Astrocyte (in vitro differentiated cells and primary cell): Measurements from ENCODE around the gene NKD1. TPM values are rescaled to one million over a fixed set of nuclear protein-coding genes. Genes with fewer than 3 reads are reported as not detected.

ENCODE experiments used
- DNase-seq: peaks from one replicate; pipeline ENCODE4 v3.0.0-alpha.2; 2010; ENCODE audit warnings: low read depth
- FAIRE-seq: peaks from 2 replicates; lab custom pipeline; 2011; peaks lifted over from hg19 to GRCh38; lab: Jason Lieb, UNC
- H2AFZ ChIP-seq: 2 replicates; pipeline ENCODE4 v1.6.0; 2012; ENCODE audit warnings: low read depth, low read length, inconsistent platforms
- H3K27ac ChIP-seq: 2 replicates; pipeline ENCODE4 v1.5.1; 2011; ENCODE audit warnings: low read depth, low read length, inconsistent platforms
- H3K27me3 ChIP-seq: 2 replicates; pipeline ENCODE4 v1.6.0; 2011; ENCODE audit warnings: low read length, inconsistent platforms; ENCODE audit not compliant: insufficient read depth
- H3K36me3 ChIP-seq: 2 replicates; pipeline ENCODE4 v1.5.1; 2011; ENCODE audit warnings: low read length, inconsistent platforms; ENCODE audit not compliant: insufficient read depth
- H3K4me1 ChIP-seq: 2 replicates; pipeline ENCODE4 v1.5.1; 2011; ENCODE audit warnings: low read length, inconsistent platforms; ENCODE audit not compliant: insufficient read depth
- H3K4me2 ChIP-seq: 2 replicates; pipeline ENCODE4 v1.6.0; 2012; ENCODE audit warnings: low read length, inconsistent platforms
- H3K4me3 ChIP-seq: 2 replicates; pipeline ENCODE4 v1.5.1; 2011; ENCODE audit warnings: low read depth, mild to moderate bottlenecking, low read length, inconsistent platforms; ENCODE audit not compliant: insufficient read depth
- H3K79me2 ChIP-seq: 2 replicates; pipeline ENCODE4 v1.6.0; 2012; ENCODE audit warnings: mild to moderate bottlenecking, low read length, inconsistent platforms; ENCODE audit not compliant: insufficient read depth
- H3K9ac ChIP-seq: 2 replicates; pipeline ENCODE4 v1.6.0; 2012; ENCODE audit warnings: mild to moderate bottlenecking, low read length, inconsistent platforms
- H3K9me3 ChIP-seq: 2 replicates; pipeline ENCODE4 v1.5.1; 2012; ENCODE audit warnings: low read depth, mild to moderate bottlenecking, low read length, inconsistent platforms; ENCODE audit not compliant: insufficient read depth
- H4K20me1 ChIP-seq: 2 replicates; pipeline ENCODE4 v1.6.0; 2012; ENCODE audit warnings: low read length, inconsistent platforms; ENCODE audit not compliant: insufficient read depth
- H3K27ac Mint-ChIP-seq: one replicate; pipeline ENCODE4 v1.8.0; 2021; ENCODE audit warnings: mild to moderate bottlenecking, mixed read lengths; ENCODE audit not compliant: unreplicated experiment
- H3K27me3 Mint-ChIP-seq: one replicate; pipeline ENCODE4 v1.8.0; 2021; ENCODE audit warnings: low read depth, mixed read lengths; ENCODE audit not compliant: unreplicated experiment
- H3K36me3 Mint-ChIP-seq: one replicate; pipeline ENCODE4 v1.8.0; 2021; ENCODE audit warnings: low read depth, mixed read lengths; ENCODE audit not compliant: unreplicated experiment
- H3K4me1 Mint-ChIP-seq: one replicate; pipeline ENCODE4 v1.8.0; 2021; ENCODE audit warnings: low read depth, mixed read lengths; ENCODE audit not compliant: unreplicated experiment
- H3K4me3 Mint-ChIP-seq: one replicate; pipeline ENCODE4 v1.8.0; 2021; ENCODE audit warnings: mild to moderate bottlenecking, moderate library complexity, mixed read lengths; ENCODE audit not compliant: unreplicated experiment
- H3K9me3 Mint-ChIP-seq: one replicate; pipeline ENCODE4 v1.8.0; 2021; ENCODE audit warnings: mild to moderate bottlenecking, mixed read lengths; ENCODE audit not compliant: unreplicated experiment
- EZH2 ChIP-seq: IDR thresholded peaks from 2 replicates; pipeline ENCODE4 v1.6.1; 2012; ENCODE audit warnings: mild to moderate bottlenecking, low read length, inconsistent platforms; ENCODE audit not compliant: insufficient read depth
- total RNA-seq: library from RNA; stranded (reverse); gene quantifications from 2 replicates; pipeline ENCODE4 v1.2.1, GENCODE V29; 2021
- TF ChIP-seq, protein P1 (sequence below): IDR thresholded peaks from 2 replicates; pipeline ENCODE4 v1.5.1; 2011; ENCODE audit warnings: low read depth, mild to moderate bottlenecking, inconsistent platforms, low read length, moderate library complexity; ENCODE audit not compliant: insufficient read depth

NKD1 gene
- total RNA-seq, 1 donor from 2014 or later, result 9.1 TPM

DNA sequence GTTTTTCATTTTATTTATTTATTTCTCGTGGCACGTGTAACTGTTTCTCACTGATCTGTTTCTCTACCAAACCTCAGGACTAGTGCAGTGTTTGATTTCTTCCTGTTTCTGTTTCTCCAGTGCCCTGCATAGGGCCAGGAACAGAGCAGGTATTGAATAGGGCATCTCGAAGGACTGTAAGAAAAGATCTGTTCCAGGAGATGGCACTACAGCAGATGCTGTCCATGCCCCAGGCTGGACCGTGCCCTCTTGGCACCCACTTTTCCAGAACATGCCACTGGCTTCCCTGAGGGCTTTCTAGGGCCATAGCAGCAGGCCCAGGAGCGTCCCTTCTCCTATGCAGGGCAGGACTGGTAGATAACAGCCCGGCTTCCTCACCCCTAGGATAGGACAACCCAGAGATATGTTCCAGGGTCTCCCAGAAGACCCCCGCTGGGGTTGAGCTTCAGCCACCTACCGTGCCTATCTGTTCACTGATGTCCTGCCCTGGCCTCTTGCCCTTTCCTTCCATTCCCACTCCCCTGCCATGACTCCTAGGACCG lies 128.6 kb downstream of the NKD1 start:
- no peak overlapping the region for H3K27ac ChIP-seq
- H3K4me1 Mint-ChIP-seq, result no peaks in the 10 kb centered on the region

DNA sequence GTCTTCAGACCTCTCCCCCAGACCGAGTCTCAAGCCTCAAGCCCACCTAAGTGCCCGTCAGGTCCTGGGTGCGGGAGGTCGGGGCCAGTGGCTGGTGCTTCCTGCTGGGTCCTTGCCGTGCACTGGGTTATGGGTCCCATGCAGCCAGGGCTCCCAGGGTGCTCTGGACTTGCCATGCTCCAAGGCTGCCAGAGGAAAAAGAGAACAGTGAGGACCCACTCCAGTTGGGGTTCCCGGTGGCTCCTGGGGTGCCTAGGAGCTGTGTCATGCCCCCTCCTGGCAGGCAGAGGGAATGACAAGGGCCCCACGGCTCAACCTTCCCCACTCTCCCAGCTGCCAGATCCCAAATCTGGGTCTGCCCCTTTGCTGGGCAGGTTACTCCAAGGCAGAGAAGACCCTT lies 129.2 kb downstream of the NKD1 start:
- Histone ChIP-seq H3K79me2 (no peaks in the 10 kb centered on the region), H3K36me3 (no peaks in the 10 kb centered on the region), H3K27ac (no peak overlapping the region), H3K27me3 (no peaks in the 10 kb centered on the region), H3K4me2 (no peak overlapping the region), H3K9ac (no peak overlapping the region), H3K4me3 (no peak overlapping the region), H3K4me1 (no peaks in the 10 kb centered on the region), H4K20me1 (no peaks in the 10 kb centered on the region), H2AFZ (no peak overlapping the region), H3K9me3 (peaks cover 4% of the 10 kb centered on the region)
- Mint-ChIP-seq H3K36me3 (no peaks in the 10 kb centered on the region), H3K9me3 (peaks cover 10% of the 10 kb centered on the region), H3K27ac (no peak overlapping the region), H3K27me3 (peaks cover 8% of the 10 kb centered on the region), H3K4me3 (no peak overlapping the region), H3K4me1 (no peaks in the 10 kb centered on the region)
- TF ChIP-seq, protein P1, sequence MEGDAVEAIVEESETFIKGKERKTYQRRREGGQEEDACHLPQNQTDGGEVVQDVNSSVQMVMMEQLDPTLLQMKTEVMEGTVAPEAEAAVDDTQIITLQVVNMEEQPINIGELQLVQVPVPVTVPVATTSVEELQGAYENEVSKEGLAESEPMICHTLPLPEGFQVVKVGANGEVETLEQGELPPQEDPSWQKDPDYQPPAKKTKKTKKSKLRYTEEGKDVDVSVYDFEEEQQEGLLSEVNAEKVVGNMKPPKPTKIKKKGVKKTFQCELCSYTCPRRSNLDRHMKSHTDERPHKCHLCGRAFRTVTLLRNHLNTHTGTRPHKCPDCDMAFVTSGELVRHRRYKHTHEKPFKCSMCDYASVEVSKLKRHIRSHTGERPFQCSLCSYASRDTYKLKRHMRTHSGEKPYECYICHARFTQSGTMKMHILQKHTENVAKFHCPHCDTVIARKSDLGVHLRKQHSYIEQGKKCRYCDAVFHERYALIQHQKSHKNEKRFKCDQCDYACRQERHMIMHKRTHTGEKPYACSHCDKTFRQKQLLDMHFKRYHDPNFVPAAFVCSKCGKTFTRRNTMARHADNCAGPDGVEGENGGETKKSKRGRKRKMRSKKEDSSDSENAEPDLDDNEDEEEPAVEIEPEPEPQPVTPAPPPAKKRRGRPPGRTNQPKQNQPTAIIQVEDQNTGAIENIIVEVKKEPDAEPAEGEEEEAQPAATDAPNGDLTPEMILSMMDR, result no peak
- no peak for TF ChIP-seq EZH2
- no peak for DNase-seq
- no peak for FAIRE-seq

More for the DNA sequence above, 128.6 kb downstream of the NKD1 start:
- Histone ChIP-seq H3K9ac (no peak overlapping the region), H3K27me3 (no peaks in the 10 kb centered on the region), H3K9me3 (peaks cover 10% of the 10 kb centered on the region), H3K36me3 (no peaks in the 10 kb centered on the region), H3K4me3 (no peak overlapping the region), H4K20me1 (no peaks in the 10 kb centered on the region), H3K79me2 (no peaks in the 10 kb centered on the region), H3K4me1 (no peaks in the 10 kb centered on the region), H2AFZ (no peak overlapping the region), H3K4me2 (no peak overlapping the region)
- no peak overlapping the region for H3K4me3 Mint-ChIP-seq
- H3K27ac Mint-ChIP-seq, result no peak overlapping the region
- H3K27me3 Mint-ChIP-seq, result peaks cover 6% of the 10 kb centered on the region
- FAIRE-seq (no peak), DNase-seq (no peak)
- peaks cover 15% of the 10 kb centered on the region for H3K9me3 Mint-ChIP-seq
- H3K36me3 Mint-ChIP-seq, result peaks cover 1% of the 10 kb centered on the region
- TF ChIP-seq EZH2, result no peak
- TF ChIP-seq, protein P1, result no peak

DNA sequence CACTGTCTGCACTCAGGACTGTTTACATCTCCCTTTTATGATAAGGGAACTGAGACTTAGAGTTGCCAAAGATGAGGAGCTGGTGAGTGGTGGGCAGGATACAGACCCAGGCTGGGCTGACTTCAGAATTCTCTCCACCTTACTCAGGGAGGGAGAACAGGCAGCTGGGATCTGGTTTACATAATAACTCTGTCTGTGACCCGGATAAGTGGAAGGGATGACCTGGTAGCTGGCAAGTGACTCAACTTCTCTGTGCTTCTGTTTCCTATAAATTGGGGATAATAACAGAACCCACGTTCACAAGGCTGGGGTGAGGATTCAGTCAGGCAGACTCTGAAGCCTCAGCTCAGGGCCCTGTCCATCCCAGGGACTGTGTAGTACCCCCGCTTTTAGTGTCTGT lies 130.3 kb downstream of the NKD1 start:
- Histone ChIP-seq H3K9ac (no peak overlapping the region), H3K79me2 (no peaks in the 10 kb centered on the region), H3K27ac (no peak overlapping the region), H3K9me3 (no peaks in the 10 kb centered on the region), H3K4me2 (no peak overlapping the region), H3K27me3 (no peaks in the 10 kb centered on the region), H3K36me3 (no peaks in the 10 kb centered on the region), H4K20me1 (no peaks in the 10 kb centered on the region), H3K4me3 (no peak overlapping the region), H3K4me1 (no peaks in the 10 kb centered on the region), H2AFZ (no peak overlapping the region)
- FAIRE-seq, result no peak
- Mint-ChIP-seq H3K27ac (no peak overlapping the region), H3K36me3 (no peaks in the 10 kb centered on the region), H3K27me3 (peaks cover 9% of the 10 kb centered on the region), H3K9me3 (peaks cover 5% of the 10 kb centered on the region), H3K4me1 (no peaks in the 10 kb centered on the region), H3K4me3 (no peak overlapping the region)
- DNase-seq, result no peak
- TF ChIP-seq, protein P1, result no peak
- TF ChIP-seq EZH2, result no peak
